Stimulated activated CD4-positive, alpha-beta T cell treated with anti-CD3 and anti-CD28 coated beads, Interleukin-4, amount 100 ng/mL, for 24 hours (primary cell): ENCODE data around the gene ROBO1.

Experiments
- DNase-seq: peaks from one replicate; pipeline ENCODE4 v3.0.0-alpha.2; 2020

Gene ROBO1

GRCh38 chr3:79436387-79436786, 331.4 kb downstream of the ROBO1 start:
- DNase-seq = no peak

- no peak for DNase-seq
Measured at GRCh38 chr3:79427081-79427480, 340.7 kb downstream of the ROBO1 start.

GRCh38 chr3:79424811-79425210, 343.0 kb downstream of the ROBO1 start:
- no peak for DNase-seq

- no peak for DNase-seq
Measured at GRCh38 chr3:79423417-79423816, 344.4 kb downstream of the ROBO1 start.

- no peak for DNase-seq
Measured at GRCh38 chr3:79421273-79421672, 346.5 kb downstream of the ROBO1 start.

- no peak for DNase-seq
Measured at GRCh38 chr3:79418855-79419621, 348.8 kb downstream of the ROBO1 start.

GRCh38 chr3:79415356-79415755, 352.4 kb downstream of the ROBO1 start:
- DNase-seq = no peak

GRCh38 chr3:79414806-79415205, 353.0 kb downstream of the ROBO1 start:
- DNase-seq = no peak

- no peak for DNase-seq
Measured at GRCh38 chr3:79414035-79414434, 353.8 kb downstream of the ROBO1 start.

- no peak for DNase-seq
Measured at GRCh38 chr3:79412537-79412936, 355.3 kb downstream of the ROBO1 start.

- DNase-seq = no peak
Measured at GRCh38 chr3:79410617-79411016, 357.2 kb downstream of the ROBO1 start.

GRCh38 chr3:79410136-79410535, 357.7 kb downstream of the ROBO1 start:
- no peak for DNase-seq

- no peak for DNase-seq
Measured at GRCh38 chr3:79406175-79406574, 361.6 kb downstream of the ROBO1 start.

GRCh38 chr3:79405183-79405582, 362.6 kb downstream of the ROBO1 start:
- DNase-seq = no peak

GRCh38 chr3:79396595-79396994, 371.2 kb downstream of the ROBO1 start:
- no peak for DNase-seq

GRCh38 chr3:79392479-79392878, 375.3 kb downstream of the ROBO1 start:
- DNase-seq = no peak

GRCh38 chr3:79390352-79390751, 377.4 kb downstream of the ROBO1 start:
- no peak for DNase-seq

- no peak for DNase-seq
Measured at GRCh38 chr3:79385211-79385610, 382.6 kb downstream of the ROBO1 start.

- no peak for DNase-seq
Measured at GRCh38 chr3:79383402-79384012, 384.3 kb downstream of the ROBO1 start.

- no peak for DNase-seq
Measured at GRCh38 chr3:79380581-79380980, 387.2 kb downstream of the ROBO1 start.

- no peak for DNase-seq
Measured at GRCh38 chr3:79378064-79378463, 389.7 kb downstream of the ROBO1 start.

GRCh38 chr3:79369306-79369705, 398.5 kb downstream of the ROBO1 start:
- no peak for DNase-seq

GRCh38 chr3:79368403-79368802, 399.4 kb downstream of the ROBO1 start:
- DNase-seq = no peak

GRCh38 chr3:79367803-79368202, 400.0 kb downstream of the ROBO1 start:
- DNase-seq = no peak

- no peak for DNase-seq
Measured at GRCh38 chr3:79367066-79367465, 400.7 kb downstream of the ROBO1 start.
